Common myeloid progenitor, CD34-positive (primary cell): ENCODE data around the gene CCNA2.

Experiments
- CTCF ChIA-PET: fragments of 350-600 bp; sonication (Branson Sonifier 250); formaldehyde crosslinking; loops from one replicate; lab custom pipeline; 2021; ENCODE audit warnings: antibody characterized with exemption; lab: Charles Lee
- POLR2A ChIA-PET: fragments of 350-600 bp; sonication (Branson Sonifier 250); formaldehyde crosslinking; loops from one replicate; lab custom pipeline; 2021; ENCODE audit warnings: antibody characterized with exemption; lab: Charles Lee
- DNase-seq, 3 donors: peaks; one replicate each; pipeline versions ENCODE4 v3.0.0 to v3.0.0-alpha.2; 2013
- H3K27ac ChIP-seq, 2 experiments: 1 replicate in 1 of 2; 2 replicates in 1 of 2; pipeline ENCODE4 v1.7.0; 2013; ENCODE audit warnings: inconsistent platforms in 2 of 2, low read length in 2 of 2, mild to moderate bottlenecking in 2 of 2, low read depth in 1 of 2, moderate library complexity in 1 of 2; ENCODE audit not compliant: severe bottlenecking in 2 of 2, insufficient read depth in 1 of 2, poor library complexity in 1 of 2
- H3K27me3 ChIP-seq, 5 experiments: replicated peaks in 2 of 5; 1 replicate in 3 of 5; 2 replicates in 2 of 5; pipeline versions ENCODE4 v1.6.1 to v1.7.0; 2013; ENCODE audit warnings: low read length in 4 of 5, mild to moderate bottlenecking in 2 of 5, moderate library complexity in 2 of 5, inconsistent platforms in 1 of 5; ENCODE audit not compliant: insufficient read depth in 5 of 5, control insufficient read depth in 4 of 5
- H3K36me3 ChIP-seq, 4 experiments: 1 replicate in 2 of 4; 2 replicates in 2 of 4; pipeline versions ENCODE4 v1.6.1 to v1.7.0; 2013; ENCODE audit warnings: low read length in 3 of 4, control low read depth in 1 of 4, mild to moderate bottlenecking in 1 of 4; ENCODE audit not compliant: control insufficient read depth in 4 of 4, insufficient read depth in 4 of 4
- H3K4me1 ChIP-seq, 4 experiments: 1 replicate in 3 of 4; 2 replicates in 1 of 4; pipeline versions ENCODE4 v1.6.1 to v1.7.1; 2013; ENCODE audit warnings: low read length in 3 of 4, mild to moderate bottlenecking in 3 of 4, control low read depth in 1 of 4, inconsistent platforms in 1 of 4, moderate library complexity in 1 of 4; ENCODE audit not compliant: control insufficient read depth in 4 of 4, insufficient read depth in 4 of 4; ENCODE audit errors: control extremely low read depth in 1 of 4
- H3K4me3 ChIP-seq, 7 experiments: 1 replicate in 4 of 7; 2 replicates in 3 of 7; pipeline versions ENCODE4 v1.5.1 to v1.7.0; 2013; ENCODE audit warnings: mild to moderate bottlenecking in 7 of 7, low read length in 6 of 7, moderate library complexity in 6 of 7, inconsistent platforms in 2 of 7, low read depth in 2 of 7, control low read depth in 1 of 7; ENCODE audit not compliant: insufficient read depth in 4 of 7, control insufficient read depth in 1 of 7; ENCODE audit errors: extremely low read depth in 1 of 7
- H3K9me3 ChIP-seq, 5 experiments: 1 replicate in 4 of 5; 2 replicates in 1 of 5; pipeline versions ENCODE4 v1.6.1 to v1.7.1; 2013; ENCODE audit warnings: low read length in 4 of 5, mild to moderate bottlenecking in 2 of 5, inconsistent platforms in 1 of 5, low read depth in 1 of 5, moderate library complexity in 1 of 5; ENCODE audit not compliant: control insufficient read depth in 4 of 5, insufficient read depth in 2 of 5; ENCODE audit errors: control extremely low read depth in 1 of 5
- WGBS: methylation state at CpG from one replicate; pipeline ENCODE4 v1.1.5; 2013; ENCODE audit not compliant: insufficient coverage; 5-methylcytosine and 5-hydroxymethylcytosine counted together

The CCNA2 gene

DNA sequence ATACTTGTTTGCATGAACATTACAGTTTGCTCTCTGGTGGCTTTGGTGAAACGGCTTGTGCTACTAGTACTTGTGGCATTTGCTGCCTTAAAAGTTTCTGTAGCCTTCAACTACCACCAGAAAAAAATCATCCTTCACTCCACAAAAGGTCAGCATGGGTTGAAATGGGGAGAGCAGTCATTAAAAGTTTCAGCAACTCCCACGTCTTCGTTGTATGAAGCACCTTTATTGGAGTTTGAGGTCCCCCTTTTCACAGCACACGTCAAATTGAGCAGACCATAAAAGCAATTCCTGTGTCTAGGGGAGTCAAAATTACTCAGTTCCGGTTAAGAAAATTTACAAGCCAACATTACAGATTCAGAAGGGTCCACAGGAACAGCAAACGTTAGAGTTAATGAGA is 23.0 kb upstream of the CCNA2 start:
- Histone ChIP-seq H3K27me3 (no peaks in the 10 kb centered on the region), H3K27ac (no peak overlapping the region), H3K36me3 (peaks cover 0 to 23% (median 6%) of the 10 kb centered on the region in 4 experiments), H3K4me1 (no peaks in the 10 kb centered on the region), H3K4me3 (no peak overlapping the region), H3K9me3 (no peaks in the 10 kb centered on the region)
- ChIA-PET CTCF (no interaction called here), POLR2A (no interaction called here)
- 100% methylated on average over 3 of the region's 6 CpGs for WGBS
- no peak for DNase-seq

DNA sequence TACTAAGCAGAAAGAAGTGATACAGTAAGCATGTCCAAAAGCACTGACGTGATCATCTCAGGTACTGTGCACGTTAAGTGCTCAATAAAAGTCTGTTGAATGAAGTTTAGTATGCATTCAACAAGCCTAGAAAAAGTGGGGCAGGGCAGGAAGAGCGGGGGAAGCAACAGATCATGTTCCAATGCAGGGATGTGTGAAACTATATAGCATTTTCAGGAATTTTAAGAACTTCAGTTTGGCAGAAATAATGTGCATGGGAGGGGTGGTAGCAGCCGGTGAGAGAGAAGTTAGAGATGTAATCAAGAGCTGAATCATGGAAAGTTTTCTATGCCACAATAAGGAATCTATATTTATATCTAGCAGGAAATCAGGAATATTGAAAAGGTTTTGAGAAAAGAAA is 19.2 kb upstream of the CCNA2 start:
- WGBS = 100% methylated on average over 3 of the region's 4 CpGs
- no peak overlapping the region for H3K4me3 ChIP-seq
- no peaks in the 10 kb centered on the region for H3K9me3 ChIP-seq
- DNase-seq = no peak
- H3K4me1 ChIP-seq = no peaks in the 10 kb centered on the region
- ChIA-PET CTCF (no interaction called here), POLR2A (no interaction called here)
- H3K36me3 ChIP-seq = peaks cover 2 to 27% (median 6%) of the 10 kb centered on the region in 4 experiments
- H3K27me3 ChIP-seq = no peaks in the 10 kb centered on the region
- H3K27ac ChIP-seq = no peak overlapping the region

DNA sequence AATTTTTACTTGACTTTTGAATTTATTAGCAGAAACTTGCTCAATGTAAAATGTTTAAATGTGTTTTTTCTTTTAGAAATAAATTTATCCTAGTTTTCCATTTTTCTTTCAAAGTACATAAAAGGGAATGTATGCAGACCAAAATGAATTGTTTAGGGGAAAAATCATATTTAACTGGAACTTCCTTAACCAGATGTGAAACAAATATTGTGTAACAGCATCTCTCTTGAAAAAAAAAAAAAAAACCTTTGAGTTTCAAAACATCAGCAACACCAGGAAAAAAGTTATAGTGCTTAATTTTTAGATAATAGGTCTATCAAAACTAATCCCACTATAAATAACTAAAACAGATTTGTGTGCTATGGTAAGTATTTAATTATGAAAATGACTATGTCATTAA is 14.5 kb upstream of the CCNA2 start:
- Histone ChIP-seq H3K36me3 (peaks cover 0 to 18% (median 3%) of the 10 kb centered on the region in 4 experiments), H3K27me3 (no peaks in the 10 kb centered on the region), H3K4me1 (no peaks in the 10 kb centered on the region), H3K9me3 (no peaks in the 10 kb centered on the region), H3K4me3 (no peak overlapping the region), H3K27ac (no peak overlapping the region)
- DNase-seq = no peak
- POLR2A ChIA-PET = no interaction called here
- CTCF ChIA-PET = no interaction called here

DNA sequence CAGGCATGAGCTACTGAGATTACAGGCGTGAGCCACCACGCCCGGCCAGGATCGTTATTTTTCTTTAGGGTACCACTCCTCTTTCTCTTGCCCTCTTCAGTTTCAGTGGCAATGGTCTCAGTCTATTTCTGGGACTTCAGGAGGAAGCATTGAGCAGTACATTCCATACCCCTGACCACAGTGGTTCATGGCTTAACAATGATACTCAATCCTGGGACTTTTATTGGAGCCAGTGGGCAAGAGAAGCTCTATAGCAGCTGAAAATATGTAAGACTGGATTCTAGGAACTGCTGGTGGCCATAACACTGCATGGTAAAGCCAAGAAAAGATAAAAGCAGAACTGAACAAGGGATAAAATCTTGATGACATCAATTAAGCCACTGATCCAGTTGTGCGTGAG is 5.8 kb upstream of the CCNA2 start:
- no peaks in the 10 kb centered on the region for H3K27me3 ChIP-seq
- peaks cover 0 to 8% (median under 1%) of the 10 kb centered on the region in 4 experiments for H3K36me3 ChIP-seq
- POLR2A ChIA-PET = no interaction called here
- H3K4me1 ChIP-seq = no peaks in the 10 kb centered on the region
- CTCF ChIA-PET = no interaction called here
- no peak for DNase-seq
- H3K4me3 ChIP-seq = no peak overlapping the region
- 80% methylated on average over 5 of the region's 5 CpGs for WGBS
- no peak overlapping the region for H3K27ac ChIP-seq
- H3K9me3 ChIP-seq = no peaks in the 10 kb centered on the region

DNA sequence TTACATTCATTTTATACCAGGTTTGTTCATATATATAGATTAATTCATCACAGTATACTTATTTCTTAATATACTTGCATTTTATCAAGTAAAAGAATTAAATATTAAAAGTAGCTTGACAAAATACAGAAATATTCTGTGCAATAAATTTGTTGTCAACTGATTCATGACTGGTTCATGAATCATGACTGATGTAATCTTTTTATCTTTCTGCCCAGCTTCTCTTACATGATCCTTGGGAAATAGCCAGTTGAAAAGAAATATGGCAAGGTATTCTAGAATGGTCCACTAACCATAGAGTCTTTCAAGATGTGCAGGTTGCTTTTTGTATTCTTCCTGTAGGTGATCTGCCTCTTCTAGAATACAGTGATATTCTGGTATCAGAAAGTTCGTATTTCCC is 4.2 kb upstream of the CCNA2 start:
- no CpG with 5 or more reads among the region's 1 CpG for WGBS
- Histone ChIP-seq H3K4me1 (peaks cover 0 to 5% (median 1%) of the 10 kb centered on the region in 4 experiments), H3K27ac (no peak overlapping the region), H3K4me3 (no peak overlapping the region), H3K9me3 (no peaks in the 10 kb centered on the region), H3K36me3 (peaks cover 0 to 5% (median under 1%) of the 10 kb centered on the region in 4 experiments), H3K27me3 (no peaks in the 10 kb centered on the region)
- CTCF ChIA-PET = interaction anchor here (1.6 to 2.1 kb wide), 2 partner anchors 9 to 37 kb away, joined by 3 to 7 read pairs; no protein-coding TSS in a partner anchor
- POLR2A ChIA-PET = no interaction called here
- no peak for DNase-seq

DNA sequence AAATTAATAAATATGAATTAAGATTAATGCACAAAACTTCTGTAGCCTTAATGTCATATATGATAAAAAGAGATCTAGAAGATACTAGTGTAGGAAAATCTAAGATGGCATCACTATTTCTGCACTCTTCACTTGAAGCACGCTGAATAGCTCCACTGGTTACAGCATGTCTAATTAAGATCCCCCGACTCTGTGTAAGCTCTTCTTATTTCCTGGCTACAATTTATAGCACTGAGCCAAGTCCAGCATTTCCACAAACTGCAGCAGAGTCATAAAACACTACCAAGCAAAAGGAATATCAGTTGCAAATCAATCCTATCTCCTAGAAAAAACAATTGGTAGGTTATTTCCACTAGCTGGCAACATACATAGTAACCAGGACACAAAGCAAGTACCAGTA is 1.3 kb upstream of the CCNA2 start:
- peak in 1 of 3 donors; percentile 5 for DNase-seq
- Histone ChIP-seq H3K4me1 (peaks cover 6 to 21% (median 14%) of the 10 kb centered on the region in 4 experiments), H3K9me3 (no peaks in the 10 kb centered on the region), H3K27ac (no peak overlapping the region), H3K4me3 (no peak overlapping the region), H3K27me3 (no peaks in the 10 kb centered on the region), H3K36me3 (peaks cover 0 to 19% (median 1%) of the 10 kb centered on the region in 4 experiments)
- WGBS = 0% methylated on average over 1 of the region's 2 CpGs
- CTCF ChIA-PET = interaction anchor here (1.2 to 1.4 kb wide), 3 partner anchors 12 to 45 kb away, joined by 4 read pairs; partner anchors contain the start of gene BBS7
- POLR2A ChIA-PET = interaction anchor here (0.8 kb wide), 1 partner anchor 45 kb away, joined by 6 read pairs; the partner anchor contains the start of gene BBS7

DNA sequence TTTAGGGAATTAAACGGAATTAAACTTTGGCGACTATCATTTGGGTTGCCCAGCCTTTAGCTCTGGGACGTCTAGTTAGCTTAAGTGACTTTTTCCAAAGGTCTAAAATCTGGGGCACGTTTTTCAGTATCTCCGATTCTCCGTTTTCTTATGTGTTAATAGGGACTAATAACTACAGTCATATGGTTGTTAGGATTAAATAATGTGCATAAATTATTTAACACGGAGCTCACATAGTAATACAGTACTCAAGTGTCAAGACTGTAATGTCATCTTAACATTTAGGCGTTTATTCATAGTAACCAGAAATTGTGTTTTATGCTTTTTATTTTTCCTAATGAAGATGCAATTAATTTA is 466 bp upstream of the CCNA2 start:
- peak in 1 of 3 donors; percentile 7 for DNase-seq
- peak overlapping the region; percentile 74 to 87 for H3K27ac ChIP-seq
- H3K9me3 ChIP-seq = no peaks in the 10 kb centered on the region
- ChIA-PET POLR2A (interaction anchor here (0.8 kb wide), 1 partner anchor 46 kb away, joined by 6 read pairs; the partner anchor contains the start of gene BBS7), CTCF (interaction anchor here (0.9 to 1.4 kb wide), 4 partner anchors 9 to 46 kb away, joined by 3 to 4 read pairs (median 4); partner anchors contain the start of gene BBS7)
- no peaks in the 10 kb centered on the region for H3K27me3 ChIP-seq
- peaks cover 0 to 24% (median 3%) of the 10 kb centered on the region in 4 experiments for H3K36me3 ChIP-seq
- peaks cover 6 to 21% (median 14%) of the 10 kb centered on the region in 4 experiments for H3K4me1 ChIP-seq
- 2% methylated on average over 3 of the region's 8 CpGs for WGBS
- peak overlapping the region in 6 of 7 experiments; percentile 83 to 99 (median 99) for H3K4me3 ChIP-seq
